AG09309 (cell line): ENCODE results near the gene CEP76.

ENCODE experiments used
- DNase-seq: peaks from one replicate; pipeline ENCODE4 v3.0.0-alpha.2; 2010; ENCODE audit warnings: low read depth
- H3K4me3 ChIP-seq: 2 replicates; pipeline ENCODE4 v1.5.1; 2011; ENCODE audit warnings: mild to moderate bottlenecking, low read depth, low read length, moderate library complexity; ENCODE audit not compliant: control insufficient read depth
- TF ChIP-seq, protein P1 (sequence below): IDR thresholded peaks from 2 replicates; pipeline ENCODE4 v1.5.1; 2011; ENCODE audit warnings: mild to moderate bottlenecking, low read depth, low read length, inconsistent platforms; ENCODE audit not compliant: insufficient read depth, control insufficient read depth; ENCODE audit errors: missing control alignments

The CEP76 gene

DNA sequence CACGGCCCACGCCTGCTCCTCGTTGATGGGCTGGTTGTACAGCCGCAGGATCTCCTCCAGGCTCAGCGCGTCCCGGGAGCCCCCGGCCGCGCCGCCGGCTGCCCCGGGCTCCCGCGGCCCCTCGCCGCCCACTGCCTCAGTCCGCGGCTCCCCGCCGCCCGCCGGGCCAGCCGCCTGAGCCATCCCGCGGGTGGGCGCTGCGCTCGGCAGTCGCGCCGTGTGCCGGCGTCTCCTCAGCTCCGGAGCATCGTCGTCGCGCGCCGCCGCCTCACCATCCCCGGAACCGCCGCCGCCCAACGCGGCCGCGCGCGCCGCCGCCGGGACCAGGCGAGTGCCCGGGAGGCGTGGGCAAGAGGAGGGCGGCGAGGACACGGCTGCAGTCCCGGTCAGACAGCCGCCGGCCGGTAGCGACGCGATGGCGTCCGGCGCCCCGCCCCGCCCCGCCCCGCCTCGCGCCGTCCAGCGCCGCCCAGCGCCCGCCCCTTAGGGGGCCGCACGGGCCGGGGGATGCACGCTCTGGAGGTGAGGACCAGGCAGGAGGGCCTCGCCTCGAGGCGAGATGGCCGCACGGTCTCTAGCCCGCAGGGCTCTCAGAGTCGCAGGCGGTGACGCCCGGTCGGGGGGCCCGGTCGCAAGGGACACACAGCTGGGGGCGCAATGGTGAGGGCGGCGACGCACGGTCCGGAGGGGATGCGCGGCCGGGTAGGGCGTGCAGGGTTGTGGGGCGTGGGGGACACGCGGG, 44.7 kb downstream of the CEP76 start, which contains the start of gene SPIRE1:
SPIRE1 (minus strand) TSS at position 424 of the 742 bp plus-strand sequence; CDS start at position 183, 241 bp downstream.
- TF ChIP-seq, protein P1, sequence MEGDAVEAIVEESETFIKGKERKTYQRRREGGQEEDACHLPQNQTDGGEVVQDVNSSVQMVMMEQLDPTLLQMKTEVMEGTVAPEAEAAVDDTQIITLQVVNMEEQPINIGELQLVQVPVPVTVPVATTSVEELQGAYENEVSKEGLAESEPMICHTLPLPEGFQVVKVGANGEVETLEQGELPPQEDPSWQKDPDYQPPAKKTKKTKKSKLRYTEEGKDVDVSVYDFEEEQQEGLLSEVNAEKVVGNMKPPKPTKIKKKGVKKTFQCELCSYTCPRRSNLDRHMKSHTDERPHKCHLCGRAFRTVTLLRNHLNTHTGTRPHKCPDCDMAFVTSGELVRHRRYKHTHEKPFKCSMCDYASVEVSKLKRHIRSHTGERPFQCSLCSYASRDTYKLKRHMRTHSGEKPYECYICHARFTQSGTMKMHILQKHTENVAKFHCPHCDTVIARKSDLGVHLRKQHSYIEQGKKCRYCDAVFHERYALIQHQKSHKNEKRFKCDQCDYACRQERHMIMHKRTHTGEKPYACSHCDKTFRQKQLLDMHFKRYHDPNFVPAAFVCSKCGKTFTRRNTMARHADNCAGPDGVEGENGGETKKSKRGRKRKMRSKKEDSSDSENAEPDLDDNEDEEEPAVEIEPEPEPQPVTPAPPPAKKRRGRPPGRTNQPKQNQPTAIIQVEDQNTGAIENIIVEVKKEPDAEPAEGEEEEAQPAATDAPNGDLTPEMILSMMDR, result no peak
- peak within 1 kb of the TSS; percentile 64 for H3K4me3 ChIP-seq
- DNase-seq, result no peak

DNA sequence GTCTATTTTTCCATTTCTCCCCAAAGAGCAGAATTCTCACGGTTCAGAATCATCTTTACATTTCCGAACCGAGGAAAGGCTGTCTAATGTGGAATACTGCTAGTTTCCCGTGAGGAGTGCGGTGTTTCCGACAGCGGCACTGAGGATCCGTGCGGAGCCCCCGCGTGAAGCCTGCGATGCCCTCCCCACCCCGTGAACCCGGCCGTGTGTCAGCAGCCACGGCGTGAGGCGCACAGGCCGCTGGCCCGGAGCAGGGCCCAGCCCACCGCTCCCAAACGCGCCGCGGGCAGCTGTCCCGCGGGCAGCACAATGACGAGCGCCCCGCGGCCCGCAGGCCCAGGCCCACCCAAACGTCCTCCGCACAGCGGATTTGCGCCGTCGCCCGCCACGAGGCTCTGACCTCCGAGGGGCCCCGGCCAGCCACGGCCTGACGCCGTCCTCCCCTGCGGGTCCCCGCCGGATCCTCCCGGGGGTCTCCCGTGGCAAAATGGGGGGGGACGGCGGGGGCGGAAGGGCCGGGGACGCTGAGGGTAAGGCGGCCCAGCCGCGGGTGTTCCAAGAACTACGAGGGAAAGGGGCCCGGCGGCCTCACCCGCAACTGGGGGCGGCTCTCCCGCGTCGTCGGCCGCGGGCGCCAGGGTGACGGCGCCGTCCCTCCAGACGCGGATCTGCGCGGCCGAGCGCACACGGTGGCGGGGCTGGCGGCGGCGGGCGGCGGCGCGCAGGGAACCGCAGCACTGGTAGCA, 45.4 kb downstream of the CEP76 start:
- DNase-seq, result no peak
- peak overlapping the region; percentile 64 for H3K4me3 ChIP-seq
- TF ChIP-seq, protein P1, result no peak

DNA sequence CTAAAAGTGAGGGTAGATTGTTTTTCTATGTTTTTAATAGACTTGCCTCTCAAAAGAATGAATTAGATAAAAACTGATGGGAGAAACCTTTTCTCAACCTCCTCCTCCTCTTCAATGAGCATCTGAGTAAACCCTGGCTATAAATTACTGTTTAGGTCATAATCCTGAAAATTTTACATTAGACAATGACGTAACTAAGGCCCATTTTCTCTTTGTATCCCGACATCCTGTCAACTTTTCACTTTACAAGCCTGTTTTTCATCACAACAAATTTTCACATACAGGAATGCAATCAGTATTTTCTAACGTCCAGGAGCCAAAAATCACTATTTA, 46.0 kb downstream of the CEP76 start:
- TF ChIP-seq, protein P1, result no peak
- no peak for DNase-seq

DNA sequence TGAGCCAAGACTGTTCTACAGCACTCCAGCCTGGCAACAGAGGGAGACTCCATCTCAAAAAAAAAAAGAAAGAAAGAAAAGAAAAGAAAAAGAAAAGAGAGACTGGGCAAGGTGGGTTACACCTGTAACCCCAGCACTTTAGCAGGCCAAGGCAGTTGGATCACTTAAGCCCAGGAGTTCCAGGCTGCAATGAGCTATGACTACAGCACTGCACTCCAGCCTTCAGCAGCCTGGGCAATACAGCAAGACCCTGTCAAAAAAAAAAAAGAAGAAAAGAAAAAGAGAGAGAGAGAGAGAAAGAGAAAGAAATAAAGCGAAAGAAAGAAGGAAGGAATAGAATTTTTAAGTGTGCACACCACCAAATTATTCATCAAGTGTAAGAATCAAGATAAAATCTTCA, 47.6 kb downstream of the CEP76 start:
- DNase-seq, result no peak
- TF ChIP-seq, protein P1, result no peak
- no peak overlapping the region for H3K4me3 ChIP-seq

More for the DNA sequence above, 46.0 kb downstream of the CEP76 start:
- peak overlapping the region; percentile 64 for H3K4me3 ChIP-seq

DNA sequence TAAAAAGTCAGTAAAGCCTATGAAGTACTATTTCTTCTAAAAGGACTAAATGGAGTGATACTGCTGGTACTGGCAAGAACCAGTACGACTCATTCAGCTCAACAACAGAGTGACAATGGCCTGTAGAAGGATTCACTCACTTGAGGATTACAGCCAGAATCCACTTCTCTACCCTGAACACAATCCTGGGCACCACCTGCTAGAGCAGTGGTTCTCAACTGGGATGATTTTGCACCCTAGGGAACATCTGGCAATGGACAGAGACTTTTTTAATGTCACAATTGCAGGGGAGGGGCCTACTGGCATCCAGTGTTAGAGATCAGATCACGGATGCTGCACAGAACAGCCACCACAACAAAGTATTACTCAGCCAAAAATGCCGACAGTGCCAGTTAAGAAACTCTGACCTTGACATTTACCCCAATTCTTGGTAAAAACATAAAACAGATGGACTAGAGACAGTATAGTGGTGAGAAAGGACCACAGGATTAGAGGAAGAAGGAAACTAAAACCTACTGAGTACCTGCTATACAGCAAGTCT, 49.6 kb downstream of the CEP76 start:
- TF ChIP-seq, protein P1, result no peak
- DNase-seq, result no peak
- H3K4me3 ChIP-seq, result no peak overlapping the region

DNA sequence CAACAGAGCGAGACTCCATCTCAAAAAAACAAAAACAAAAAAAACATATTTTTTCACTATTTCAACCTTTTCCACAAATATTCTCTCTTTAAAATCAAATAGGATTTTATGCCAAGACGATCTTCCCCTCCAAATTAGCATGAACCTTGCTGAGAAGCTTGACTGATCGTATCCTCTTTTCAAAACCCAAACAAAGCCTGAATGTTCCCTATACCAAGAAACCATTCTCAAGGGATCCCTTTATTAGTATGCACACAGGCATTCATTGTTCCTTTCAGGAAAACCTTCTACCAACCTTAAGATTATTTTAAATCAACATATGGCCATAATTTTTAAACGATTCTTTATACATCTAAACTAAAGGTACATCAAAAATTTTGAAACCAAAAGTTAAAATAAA, 50.9 kb downstream of the CEP76 start:
- DNase-seq, result no peak
- TF ChIP-seq, protein P1, result no peak
- H3K4me3 ChIP-seq, result no peak overlapping the region
